SK-N-MC (cell line): ENCODE results near the gene CYP27C1.
"Not testable (repeated sequence)": the region's sequence is repeated elsewhere in the genome, so short reads cannot be mapped to it uniquely, and the experiment has no call there.

ENCODE experiments used
- DNase-seq: peaks from one replicate; pipeline ENCODE4 v3.0.0-alpha.2; 2011; ENCODE audit warnings: low read depth, low spot score
- H3K27ac ChIP-seq: fragments of 200-600 bp; sonication (generic); 2 replicates; pipeline ENCODE4 v1.5.1; 2016; ENCODE audit warnings: mixed run types
- H3K36me3 ChIP-seq: fragments of 200-600 bp; sonication (generic); 2 replicates; pipeline ENCODE4 v1.6.1; 2017; ENCODE audit warnings: antibody characterized with exemption, low read length, mixed read lengths; ENCODE audit not compliant: insufficient read depth
- H3K4me3 ChIP-seq: fragments of 200-600 bp; sonication (generic); 2 replicates; pipeline ENCODE4 v1.5.1; 2016
- H3K9ac ChIP-seq: fragments of 200-600 bp; sonication (generic); 2 replicates; pipeline ENCODE4 v1.8.0; 2017; ENCODE audit warnings: mixed run types, mixed read lengths; ENCODE audit not compliant: insufficient read length
- H3K9me3 ChIP-seq: fragments of 200-600 bp; sonication (generic); 2 replicates; pipeline ENCODE4 v1.6.1; 2017; ENCODE audit warnings: low read depth, mild to moderate bottlenecking, antibody characterized with exemption, low read length, moderate library complexity, mixed read lengths
- EZH2 ChIP-seq: fragments of 200-600 bp; sonication (generic); IDR thresholded peaks from one replicate; pipeline ENCODE4 v1.6.1; 2017; ENCODE audit warnings: antibody characterized with exemption
- FOXP2 ChIP-seq: optimal IDR thresholded peaks from 2 replicates; pipeline ENCODE3; 2011; ENCODE audit warnings: mild to moderate bottlenecking, moderate library complexity; ENCODE audit not compliant: insufficient read depth; ENCODE audit errors: extremely low read length, control extremely low read depth
- POLR2AphosphoS5 ChIP-seq: IDR thresholded peaks from 2 replicates; pipeline ENCODE4 v1.6.1; 2012; ENCODE audit warnings: mild to moderate bottlenecking, low read depth, low read length, borderline replicate concordance

Gene CYP27C1

DNA sequence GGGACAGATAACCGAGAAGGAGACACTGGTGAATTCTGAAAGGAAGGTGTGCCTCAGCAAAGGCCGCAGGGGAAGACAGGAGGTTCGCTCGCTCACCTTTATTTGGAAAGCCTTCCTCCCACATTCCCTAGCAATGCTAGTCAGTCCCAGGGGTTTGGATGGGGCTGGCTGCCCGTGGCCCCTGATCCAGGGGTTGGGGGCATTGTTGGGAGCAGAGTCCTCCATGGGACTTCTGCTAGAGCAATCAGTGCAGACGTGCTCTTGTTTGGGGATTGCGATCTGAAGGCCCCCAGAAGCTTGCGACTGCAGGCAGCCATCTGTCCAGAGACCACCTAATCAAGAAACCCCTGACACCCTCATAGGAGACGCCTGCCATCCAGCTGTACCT, 6.0 kb upstream of the CYP27C1 start:
- no peak for TF ChIP-seq POLR2AphosphoS5
- TF ChIP-seq FOXP2, result no peak
- no peak for TF ChIP-seq EZH2
- no peak overlapping the region for H3K4me3 ChIP-seq
- H3K9ac ChIP-seq, result no peak overlapping the region
- H3K36me3 ChIP-seq, result no peaks in the 10 kb centered on the region
- H3K27ac ChIP-seq, result no peak overlapping the region
- DNase-seq, result no peak
- no peaks in the 10 kb centered on the region for H3K9me3 ChIP-seq

DNA sequence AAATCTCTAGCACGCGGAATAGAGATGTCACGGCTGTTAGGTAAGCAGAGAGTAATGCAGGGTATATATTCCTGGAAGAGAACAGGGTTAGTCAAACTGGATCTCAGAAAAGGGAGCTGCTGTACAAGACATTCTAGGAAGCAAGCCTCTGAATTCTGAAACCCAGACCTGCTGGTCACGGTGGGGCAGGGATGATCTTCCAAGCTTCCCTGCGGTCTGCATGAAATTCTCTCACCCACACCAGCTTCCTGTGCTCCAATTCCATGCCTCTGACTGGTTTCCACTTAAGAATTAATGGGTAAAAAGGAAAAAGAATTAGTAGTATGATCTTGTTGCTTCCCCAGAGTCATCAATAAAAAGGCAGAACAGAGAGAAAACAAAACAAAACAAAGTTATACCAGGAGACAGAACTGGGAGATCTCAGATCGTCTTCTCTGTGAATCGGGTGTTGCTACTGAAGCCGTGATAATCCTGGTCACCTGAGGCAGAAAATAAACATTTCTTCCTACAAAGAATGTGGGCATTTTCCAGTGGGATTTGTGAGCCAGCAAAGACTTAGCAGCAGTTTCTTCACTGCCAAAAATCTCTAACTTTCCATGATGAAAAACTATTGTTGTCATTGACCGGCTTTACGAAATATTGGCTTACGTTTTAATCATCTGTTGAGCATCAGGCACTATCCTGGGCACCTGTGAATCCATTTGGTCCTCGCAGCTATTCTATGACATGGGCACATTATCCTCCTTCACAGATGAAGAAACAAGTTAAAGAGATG, 5.3 kb upstream of the CYP27C1 start:
- no peak for DNase-seq
- peak overlapping the region; percentile 1; the same call in 1 of the 2 replicates for H3K4me3 ChIP-seq
- no peaks in the 10 kb centered on the region for H3K9me3 ChIP-seq
- TF ChIP-seq FOXP2, result no peak
- TF ChIP-seq POLR2AphosphoS5, result no peak
- TF ChIP-seq EZH2, result no peak
- H3K9ac ChIP-seq, result peak overlapping the region; percentile 19
- H3K27ac ChIP-seq, result 0 out of 2 replicates have a peak overlapping the region, but pooled peaks have one; percentile 18
- no peaks in the 10 kb centered on the region for H3K36me3 ChIP-seq

DNA sequence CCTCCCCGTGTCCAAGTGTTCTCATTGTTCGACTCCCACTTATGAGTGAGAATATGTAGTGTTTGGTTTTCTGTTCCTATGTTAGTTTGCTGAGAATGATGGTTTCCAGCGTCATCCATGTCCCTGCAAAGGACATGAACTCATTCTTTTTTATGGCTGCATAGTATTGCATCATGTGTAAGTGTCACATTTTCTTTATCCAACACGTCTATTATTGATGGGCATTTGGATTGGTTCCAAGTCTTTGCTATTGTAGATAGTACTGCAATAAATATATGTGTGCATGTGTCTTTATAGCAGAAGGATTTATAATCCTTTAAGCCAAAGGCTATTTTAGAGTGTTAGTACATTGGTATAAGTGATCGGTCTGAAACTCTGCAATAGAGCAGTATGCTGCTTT, 4.0 kb upstream of the CYP27C1 start:
- H3K36me3 ChIP-seq, H3K4me3 ChIP-seq, H3K27ac ChIP-seq, H3K9me3 ChIP-seq, H3K9ac ChIP-seq, DNase-seq: not testable (repeated sequence)

DNA sequence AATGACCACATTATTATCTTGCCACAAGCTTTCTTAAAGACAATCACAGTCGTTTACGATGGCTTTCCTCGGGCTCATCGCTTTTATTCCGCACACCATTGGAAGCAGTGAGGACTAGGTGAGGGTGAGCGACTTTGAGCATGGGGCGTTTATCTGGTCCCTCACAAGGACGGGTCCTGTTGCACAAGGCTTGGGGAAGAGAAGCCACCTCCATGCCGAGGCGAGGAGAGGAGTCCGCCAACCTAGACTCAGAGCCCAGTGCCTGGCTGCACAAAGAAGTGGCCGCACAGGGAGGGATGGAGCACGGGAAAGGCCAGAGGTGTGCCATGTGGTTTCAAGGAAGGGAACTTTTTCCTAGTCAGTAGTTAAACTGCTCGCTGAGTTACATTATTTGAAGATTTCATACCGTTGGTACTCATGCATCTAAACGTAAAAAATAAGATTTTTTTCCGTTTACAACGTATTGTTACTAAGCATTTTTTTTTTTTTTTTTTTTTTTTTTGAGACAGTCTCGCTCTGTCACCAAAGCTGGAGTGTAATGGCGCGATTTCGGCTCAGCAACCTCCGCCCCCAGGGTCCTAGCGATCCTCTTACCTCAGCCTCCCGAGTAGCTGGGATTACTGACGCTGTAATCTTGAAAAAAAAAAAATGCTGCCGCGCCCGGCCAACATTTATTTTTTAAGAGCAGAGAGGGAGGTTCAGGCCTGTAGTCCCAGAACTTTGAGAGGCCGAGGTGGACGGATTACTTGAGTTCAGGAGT, 849 bp upstream of the CYP27C1 start:
- Histone ChIP-seq H3K4me3 (peak overlapping the region; percentile 96), H3K36me3 (0 out of 2 replicates have a peak, but pooled peaks cover 3% of the 10 kb centered on the region), H3K27ac (peak overlapping the region; percentile 75), H3K9me3 (no peaks in the 10 kb centered on the region), H3K9ac (peak overlapping the region; percentile 84)
- TF ChIP-seq EZH2 (no peak), POLR2AphosphoS5 (no peak), FOXP2 (no peak)
- DNase-seq, result no peak

DNA sequence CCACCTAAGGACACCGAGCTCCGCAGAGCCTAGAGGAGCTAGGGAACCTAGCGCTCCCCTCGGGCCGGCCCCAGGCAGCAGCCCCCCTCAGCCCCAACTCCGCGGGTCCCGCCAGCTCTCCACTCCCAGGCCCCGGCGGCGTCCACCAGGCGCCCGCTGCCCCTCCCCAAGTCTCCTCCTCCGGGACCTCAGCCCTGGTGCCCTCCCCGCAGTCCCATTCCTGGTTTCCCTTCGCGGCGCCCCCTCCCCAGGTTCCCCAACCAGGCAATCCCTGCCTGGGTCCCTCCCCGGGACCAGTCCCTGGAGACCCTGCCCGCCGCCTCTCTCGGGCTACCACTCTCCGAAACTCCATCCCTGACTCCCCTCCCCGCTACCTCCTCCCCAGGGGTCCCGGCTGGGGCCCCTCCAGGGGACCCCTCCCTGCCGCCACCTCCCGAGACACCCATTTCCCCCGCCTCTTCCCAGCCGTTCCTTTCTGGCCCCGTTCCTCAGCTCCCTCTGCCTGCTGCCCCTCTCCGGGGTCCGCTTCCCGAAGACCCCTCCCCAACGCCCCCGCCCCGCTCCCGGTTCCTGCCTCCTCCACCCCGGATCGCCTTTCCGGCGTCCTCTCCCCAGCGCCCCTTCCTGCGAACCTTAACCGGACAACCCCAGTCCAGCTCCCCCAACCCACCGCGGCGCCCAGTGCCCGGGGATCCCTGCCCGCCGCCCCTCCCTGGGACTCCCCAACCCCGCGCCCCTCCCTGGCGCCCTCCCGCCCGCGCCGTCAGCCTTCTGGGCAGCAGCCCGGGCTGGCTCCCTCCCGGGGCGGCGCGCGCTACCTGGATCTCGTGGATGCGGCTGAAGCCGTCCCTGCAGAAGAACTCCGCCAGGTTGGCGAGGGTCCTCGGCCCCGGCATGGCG, 678 bp downstream of the CYP27C1 start:
- Histone ChIP-seq H3K27ac (peak overlapping the region; percentile 57; the same call in 1 of the 2 replicates), H3K36me3 (0 out of 2 replicates have a peak, but pooled peaks cover 3% of the 10 kb centered on the region), H3K9ac (peak overlapping the region; percentile 84), H3K4me3 (peak overlapping the region; percentile 96), H3K9me3 (no peaks in the 10 kb centered on the region)
- no peak for TF ChIP-seq POLR2AphosphoS5
- TF ChIP-seq FOXP2, result no peak
- no peak for TF ChIP-seq EZH2
- DNase-seq, result no peak

- Histone ChIP-seq H3K4me3 (peak overlapping the region; percentile 96), H3K36me3 (0 out of 2 replicates have a peak, but pooled peaks cover 3% of the 10 kb centered on the region), H3K27ac (peak overlapping the region; percentile 57; the same call in 1 of the 2 replicates), H3K9ac (peak overlapping the region; percentile 84), H3K9me3 (no peaks in the 10 kb centered on the region)
- DNase-seq, result no peak
- TF ChIP-seq FOXP2 (no peak), EZH2 (no peak), POLR2AphosphoS5 (no peak)
Observed at GRCh38 chr2:127218812-127219170, 1.3 kb downstream of the CYP27C1 start.

DNA sequence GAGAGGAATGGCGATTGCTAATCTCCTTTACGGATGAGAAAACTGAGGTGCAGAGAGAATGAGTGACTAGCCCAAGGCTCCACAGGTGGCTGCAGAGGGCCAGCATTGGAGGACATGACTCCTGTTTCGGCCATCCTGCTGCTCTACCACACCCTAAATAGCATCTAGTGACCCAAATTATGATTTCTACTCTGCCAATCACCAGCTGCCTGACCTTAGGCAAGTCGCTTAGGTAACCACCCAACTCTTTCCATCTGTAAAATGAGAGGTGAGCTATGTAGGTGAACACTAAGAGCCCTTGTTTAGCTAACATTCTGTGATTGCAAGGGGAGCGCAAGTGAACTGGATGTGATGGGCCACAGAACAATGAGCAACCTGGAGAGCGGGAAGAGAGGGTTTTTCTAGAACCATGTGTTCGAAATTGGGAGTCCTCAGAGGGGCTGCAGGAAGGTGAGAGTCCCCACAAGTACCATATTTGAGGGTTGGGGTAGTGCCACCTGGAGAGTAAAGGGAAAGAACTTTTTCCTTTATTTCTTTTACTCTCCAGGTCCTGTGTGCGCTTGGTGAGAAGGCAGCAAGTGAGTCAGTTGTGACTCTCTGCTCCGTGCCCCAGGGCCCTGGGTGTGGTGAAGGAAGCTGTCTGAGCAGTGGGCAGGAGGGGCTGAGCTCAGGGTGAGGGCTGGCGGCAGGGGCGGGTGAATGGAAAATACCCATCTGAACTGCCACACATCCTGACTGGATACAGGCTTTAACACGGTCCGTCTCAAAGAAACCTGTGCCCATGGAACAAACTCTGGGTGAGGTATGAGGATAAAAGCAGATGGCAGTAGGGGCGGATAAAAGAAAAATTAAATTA, 2.4 kb downstream of the CYP27C1 start:
- TF ChIP-seq FOXP2 (no peak), POLR2AphosphoS5 (no peak), EZH2 (no peak)
- 0 out of 2 replicates have a peak, but pooled peaks cover 3% of the 10 kb centered on the region for H3K36me3 ChIP-seq
- no peak for DNase-seq

More for the DNA sequence above, 2.4 kb downstream of the CYP27C1 start:
- H3K27ac ChIP-seq, result peak overlapping the region; percentile 46; the same call in 1 of the 2 replicates
- H3K4me3 ChIP-seq, result no peak overlapping the region
- H3K9me3 ChIP-seq, result no peaks in the 10 kb centered on the region; the same call in 1 of the 2 replicates
- H3K9ac ChIP-seq, result no peak overlapping the region
